Neuronal stem cell (in vitro differentiated cells): ENCODE data around the gene SORBS2.

Source experiments
- DNase-seq: peaks from one replicate; pipeline ENCODE4 v3.0.0-alpha.2; 2013; ENCODE audit warnings: low spot score
- H2AFZ ChIP-seq: one replicate; pipeline ENCODE4 v1.6.1; 2013; ENCODE audit warnings: mild to moderate bottlenecking, low read length, inconsistent platforms
- H2AK5ac ChIP-seq: 2 replicates; pipeline ENCODE4 v1.6.1; 2013; ENCODE audit warnings: low read depth, mild to moderate bottlenecking, inconsistent platforms, low read length, moderate library complexity, mixed read lengths
- H2BK120ac ChIP-seq: 2 replicates; pipeline ENCODE4 v1.6.1; 2013; ENCODE audit warnings: low read depth, mild to moderate bottlenecking, inconsistent platforms, low read length, moderate library complexity, mixed read lengths
- H2BK12ac ChIP-seq: one replicate; pipeline ENCODE4 v1.6.1; 2013; ENCODE audit warnings: low read length, inconsistent platforms
- H2BK15ac ChIP-seq: 2 replicates; pipeline ENCODE4 v1.6.1; 2013; ENCODE audit warnings: mild to moderate bottlenecking, low read length, inconsistent platforms, mixed read lengths
- H2BK5ac ChIP-seq: one replicate; pipeline ENCODE4 v1.6.1; 2013; ENCODE audit warnings: inconsistent platforms, mild to moderate bottlenecking, low read length, moderate library complexity
- H3K14ac ChIP-seq: one replicate; pipeline ENCODE4 v1.6.1; 2013; ENCODE audit warnings: low read length, inconsistent platforms
- H3K18ac ChIP-seq: 2 replicates; pipeline ENCODE4 v1.6.1; 2013; ENCODE audit warnings: low read length, inconsistent platforms
- H3K23ac ChIP-seq: 2 replicates; pipeline ENCODE4 v1.6.1; 2013; ENCODE audit warnings: low read depth, mild to moderate bottlenecking, mixed read lengths, low read length, inconsistent platforms; ENCODE audit not compliant: poor library complexity
- H3K27ac ChIP-seq: replicated peaks from 3 replicates; pipeline ENCODE4 v1.5.1; 2013; ENCODE audit warnings: low read length, inconsistent platforms
- H3K27me3 ChIP-seq, 3 experiments: 2 replicates each; pipeline ENCODE4 v1.6.1; 2013; ENCODE audit warnings: low read length in 3 of 3, mild to moderate bottlenecking in 2 of 3, inconsistent platforms in 1 of 3, low read depth in 1 of 3, mixed read lengths in 1 of 3, moderate library complexity in 1 of 3; ENCODE audit not compliant: control insufficient read depth in 3 of 3, insufficient read depth in 3 of 3
- H3K36me3 ChIP-seq, 2 donors: replicated peaks in 1 of 2; 2 replicates each; pipeline ENCODE4 v1.6.1; 2013; ENCODE audit warnings: low read length in 2 of 2; ENCODE audit not compliant: control insufficient read depth in 2 of 2, insufficient read depth in 2 of 2
- H3K4ac ChIP-seq: 2 replicates; pipeline ENCODE4 v1.6.1; 2013; ENCODE audit warnings: inconsistent platforms, mild to moderate bottlenecking, low read length, moderate library complexity
- H3K4me1 ChIP-seq, 2 donors: 1 replicate in 1 of 2; 2 replicates in 1 of 2; pipeline ENCODE4 v1.6.1; 2013; ENCODE audit warnings: low read length in 2 of 2, low read depth in 1 of 2; ENCODE audit not compliant: control insufficient read depth in 2 of 2, insufficient read depth in 1 of 2
- H3K4me2 ChIP-seq: one replicate; pipeline ENCODE4 v1.6.1; 2013; ENCODE audit warnings: mild to moderate bottlenecking, low read length, inconsistent platforms; ENCODE audit not compliant: insufficient read depth, poor library complexity, severe bottlenecking
- H3K4me3 ChIP-seq, 2 donors: 2 replicates each; pipeline ENCODE4 v1.5.1; 2013; ENCODE audit warnings: low read length in 2 of 2, mild to moderate bottlenecking in 2 of 2, inconsistent platforms in 1 of 2, moderate library complexity in 1 of 2
- H3K79me1 ChIP-seq: one replicate; pipeline ENCODE4 v1.6.1; 2013; ENCODE audit warnings: low read depth, mild to moderate bottlenecking, inconsistent platforms, low read length, moderate library complexity
- H3K9ac ChIP-seq: one replicate; pipeline ENCODE4 v1.6.1; 2013; ENCODE audit warnings: mild to moderate bottlenecking, low read depth, low read length, inconsistent platforms; ENCODE audit not compliant: poor library complexity
- H3K9me3 ChIP-seq, 2 donors: replicated peaks in 1 of 2; 2 replicates each; pipeline versions ENCODE3 to v1.6.1; 2013; ENCODE audit warnings: low read length in 2 of 2, mild to moderate bottlenecking in 2 of 2, inconsistent platforms in 1 of 2, low read depth in 1 of 2, mixed read lengths in 1 of 2, moderate library complexity in 1 of 2; ENCODE audit not compliant: control insufficient read depth in 2 of 2, insufficient read depth in 1 of 2
- H4K8ac ChIP-seq: one replicate; pipeline ENCODE4 v1.6.1; 2013; ENCODE audit warnings: low read depth, mild to moderate bottlenecking, inconsistent platforms, low read length, moderate library complexity
- H4K91ac ChIP-seq: one replicate; pipeline ENCODE4 v1.6.1; 2013; ENCODE audit warnings: low read length, low read depth, mild to moderate bottlenecking, inconsistent platforms; ENCODE audit not compliant: poor library complexity
- WGBS, 2 donors: extraction: QIAGEN DNeasy Blood & Tissue Kit; methylation state at CpG; one replicate each; pipeline ENCODE4 v1.1.7; 2013; ENCODE audit warnings: missing lambda C conversion rate in 2 of 2, mixed read lengths in 1 of 2; ENCODE audit not compliant: insufficient read length in 2 of 2, insufficient replicate concordance in 1 of 2; ENCODE audit errors: extremely low coverage in 2 of 2; 5-methylcytosine and 5-hydroxymethylcytosine counted together

The SORBS2 gene

DNA sequence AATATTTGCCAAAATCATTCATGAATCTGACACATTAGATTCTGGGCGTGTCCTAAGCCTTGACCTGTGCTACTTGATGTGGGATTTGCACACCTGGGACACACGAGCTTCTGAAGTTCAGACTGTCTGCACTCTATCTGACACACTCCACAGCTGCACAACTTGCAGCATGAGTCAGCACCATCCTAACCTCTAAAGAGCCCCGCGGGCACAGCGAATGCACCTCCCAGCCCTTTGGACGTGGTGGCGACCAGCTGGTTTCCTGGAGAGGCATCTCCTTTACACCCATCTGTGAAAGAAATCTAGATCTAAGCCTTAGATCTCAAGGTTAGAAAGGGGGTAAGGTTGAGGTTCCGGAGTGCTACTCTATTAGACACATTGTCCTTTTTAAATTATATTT, 69.2 kb downstream of the SORBS2 start:
- Histone ChIP-seq H3K4me3 (no peak overlapping the region), H2BK5ac (no peak overlapping the region), H3K9ac (no peak overlapping the region), H3K4ac (no peak overlapping the region), H3K79me1 (peaks cover 2% of the 10 kb centered on the region), H3K14ac (no peak overlapping the region), H3K23ac (no peak overlapping the region), H2AK5ac (no peak overlapping the region), H2BK12ac (no peak overlapping the region), H4K8ac (no peak overlapping the region), H2BK120ac (no peak overlapping the region), H3K9me3 (peaks cover 0 to 11% of the 10 kb centered on the region in 2 donors), H3K36me3 (no peaks in the 10 kb centered on the region), H2AFZ (no peak overlapping the region), H3K27ac (no peak overlapping the region), H3K27me3 (no peaks in the 10 kb centered on the region), H4K91ac (no peak overlapping the region), H3K4me2 (no peak overlapping the region), H3K4me1 (peaks cover 9 to 29% of the 10 kb centered on the region in 2 donors), H2BK15ac (no peak overlapping the region), H3K18ac (no peak overlapping the region)
- no peak for DNase-seq
- no CpG with 5 or more reads among the region's 8 CpGs for WGBS, 2 donors

DNA sequence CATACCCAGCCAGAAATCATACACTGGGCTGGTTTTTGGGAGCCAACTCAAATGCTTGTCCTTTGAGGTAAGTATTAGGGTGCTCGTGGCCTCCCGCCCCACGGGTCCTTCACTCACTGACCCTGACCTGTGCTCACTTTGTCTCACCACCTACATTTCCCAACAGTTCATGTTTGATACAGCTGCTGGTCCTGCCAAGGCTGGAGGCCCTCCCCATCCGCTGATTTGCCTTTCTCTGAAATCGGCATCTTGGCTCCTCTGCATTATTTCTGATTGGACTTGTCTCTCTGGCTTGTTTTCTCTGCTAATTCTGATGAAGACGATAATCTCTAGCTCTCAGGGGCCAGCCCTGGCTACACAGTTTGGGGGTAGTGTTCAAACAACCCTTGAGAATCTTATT, 70.2 kb downstream of the SORBS2 start:
- H4K8ac ChIP-seq: no peak overlapping the region
- peaks cover 2% of the 10 kb centered on the region for H3K79me1 ChIP-seq
- H3K14ac ChIP-seq: no peak overlapping the region
- no peak overlapping the region for H2AK5ac ChIP-seq
- H3K9ac ChIP-seq: no peak overlapping the region
- H3K4ac ChIP-seq: no peak overlapping the region
- H2AFZ ChIP-seq: no peak overlapping the region
- H3K18ac ChIP-seq: no peak overlapping the region
- H3K4me1 ChIP-seq: peaks cover 10 to 38% of the 10 kb centered on the region in 2 donors
- peaks cover 0 to 7% of the 10 kb centered on the region in 2 donors for H3K9me3 ChIP-seq
- no peaks in the 10 kb centered on the region for H3K27me3 ChIP-seq
- H3K23ac ChIP-seq: no peak overlapping the region
- no peak overlapping the region for H2BK12ac ChIP-seq
- no peak overlapping the region for H3K4me3 ChIP-seq
- no peak overlapping the region for H2BK5ac ChIP-seq
- no CpG with 5 or more reads among the region's 6 CpGs for WGBS, 2 donors
- no peak overlapping the region for H2BK15ac ChIP-seq
- H3K36me3 ChIP-seq: no peaks in the 10 kb centered on the region
- H3K4me2 ChIP-seq: no peak overlapping the region
- H3K27ac ChIP-seq: no peak overlapping the region
- no peak overlapping the region for H4K91ac ChIP-seq
- no peak for DNase-seq
- no peak overlapping the region for H2BK120ac ChIP-seq

DNA sequence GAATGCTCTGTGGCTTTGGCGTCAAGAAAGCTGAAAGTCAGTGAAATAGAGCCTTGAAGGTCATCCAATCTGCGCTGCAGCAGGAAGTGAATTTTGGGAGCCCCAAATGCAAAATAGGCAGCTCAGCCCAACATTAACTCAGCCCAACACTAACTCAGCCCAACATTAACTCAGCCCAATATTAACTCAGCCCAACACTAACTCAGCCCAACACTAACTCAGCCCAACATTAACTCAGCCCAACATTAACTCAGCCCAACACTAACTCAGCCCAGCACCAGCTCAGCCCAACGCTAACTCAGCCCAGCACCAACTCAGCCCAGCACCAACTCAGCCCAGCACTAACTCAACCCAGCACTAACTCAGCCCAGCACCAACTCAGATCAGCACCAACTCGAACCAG, 71.5 kb downstream of the SORBS2 start:
- Histone ChIP-seq H3K23ac (no peak overlapping the region), H3K27ac (no peak overlapping the region), H4K8ac (no peak overlapping the region), H3K18ac (no peak overlapping the region), H3K4me1 (peaks cover 10 to 39% of the 10 kb centered on the region in 2 donors), H4K91ac (no peak overlapping the region), H3K36me3 (no peaks in the 10 kb centered on the region), H3K4me3 (no peak overlapping the region), H3K4ac (no peak overlapping the region), H2AK5ac (no peak overlapping the region), H3K9me3 (peaks cover 0 to 3% of the 10 kb centered on the region in 2 donors), H2BK120ac (no peak overlapping the region), H2BK15ac (no peak overlapping the region), H3K9ac (no peak overlapping the region), H2AFZ (no peak overlapping the region), H3K14ac (no peak overlapping the region), H2BK5ac (no peak overlapping the region), H2BK12ac (no peak overlapping the region), H3K79me1 (peaks cover 2% of the 10 kb centered on the region), H3K27me3 (no peaks in the 10 kb centered on the region), H3K4me2 (no peak overlapping the region)
- whole genome bisulfite sequencing, 2 donors: no CpG with 5 or more reads among the region's 4 CpGs
- no peak for DNase-seq

DNA sequence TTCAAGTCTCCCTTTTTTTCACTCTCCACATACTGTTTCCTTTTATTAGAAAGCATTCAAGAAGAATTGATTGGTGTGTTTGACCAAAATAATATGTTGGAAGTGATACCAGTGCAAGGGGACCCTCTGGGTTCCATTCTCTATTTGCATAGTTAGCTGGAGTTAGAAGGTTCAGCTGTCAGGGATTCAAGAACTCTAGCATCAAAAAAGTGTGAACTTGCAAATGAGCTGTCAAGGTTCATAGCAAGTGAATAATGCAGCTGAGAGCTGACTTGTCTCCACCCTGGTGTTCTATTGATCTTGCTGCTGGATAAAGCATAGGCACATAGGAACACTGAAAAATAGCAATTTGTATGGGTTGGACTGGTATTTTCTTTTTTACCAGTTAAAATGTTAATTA, 73.2 kb downstream of the SORBS2 start:
- Histone ChIP-seq H3K9me3 (peaks cover 0 to 3% of the 10 kb centered on the region in 2 donors), H3K23ac (no peak overlapping the region), H2BK120ac (no peak overlapping the region), H3K4me1 (peaks cover 12 to 39% of the 10 kb centered on the region in 2 donors), H2AK5ac (no peak overlapping the region), H3K14ac (no peak overlapping the region), H3K18ac (no peak overlapping the region), H4K8ac (no peak overlapping the region), H3K36me3 (peaks cover 0 to under 1% of the 10 kb centered on the region in 2 donors), H3K4ac (no peak overlapping the region), H3K4me3 (no peak overlapping the region), H3K79me1 (no peaks in the 10 kb centered on the region), H3K27me3 (no peaks in the 10 kb centered on the region), H3K4me2 (no peak overlapping the region), H3K9ac (no peak overlapping the region), H3K27ac (no peak overlapping the region), H4K91ac (no peak overlapping the region), H2AFZ (no peak overlapping the region), H2BK12ac (no peak overlapping the region), H2BK5ac (no peak overlapping the region), H2BK15ac (no peak overlapping the region)
- DNase-seq: no peak
